ENCODE data around the gene ANKRD2.

ANKRD2 gene

GRCh38 chr10:97567891-97568290 is 4.7 kb upstream of the ANKRD2 start:
- no peak for TF ChIP-seq CTCF (IDR thresholded peaks at IDR 0.05)

- no peak for TF ChIP-seq CTCF (IDR thresholded peaks at IDR 0.05)
Measured at GRCh38 chr10:97570146-97570788, 2.3 kb upstream of the ANKRD2 start.

GRCh38 chr10:97570789-97571471 is 1.6 kb upstream of the ANKRD2 start:
- TF ChIP-seq CTCF (IDR thresholded peaks at IDR 0.05): no peak

- TF ChIP-seq CTCF (IDR thresholded peaks at IDR 0.05): no peak
Measured at GRCh38 chr10:97571622-97572021, 957 bp upstream of the ANKRD2 start.

GRCh38 chr10:97573021-97573420 is 442 bp downstream of the ANKRD2 start:
- TF ChIP-seq CTCF (IDR thresholded peaks at IDR 0.05): no peak

GRCh38 chr10:97573672-97574071 is 1.1 kb downstream of the ANKRD2 start:
- no peak for TF ChIP-seq CTCF (IDR thresholded peaks at IDR 0.05)

GRCh38 chr10:97574374-97575126 is 2.0 kb downstream of the ANKRD2 start:
- TF ChIP-seq CTCF (IDR thresholded peaks at IDR 0.05): no peak
